GM21528 (cell line): ENCODE data around the gene ARHGEF25.
"Not testable (repeated sequence)": the region's sequence is repeated elsewhere in the genome, so short reads cannot be mapped to it uniquely, and the experiment has no call there.

Source experiments
- ATAC-seq: cut with Tn5 transposase; IDR thresholded peaks from one replicate; pipeline ENCODE4 v1.9.1; 2021; ENCODE audit warnings: mild to moderate bottlenecking, moderate library complexity; ENCODE audit not compliant: unreplicated experiment, low FRiP score

ARHGEF25 gene

DNA sequence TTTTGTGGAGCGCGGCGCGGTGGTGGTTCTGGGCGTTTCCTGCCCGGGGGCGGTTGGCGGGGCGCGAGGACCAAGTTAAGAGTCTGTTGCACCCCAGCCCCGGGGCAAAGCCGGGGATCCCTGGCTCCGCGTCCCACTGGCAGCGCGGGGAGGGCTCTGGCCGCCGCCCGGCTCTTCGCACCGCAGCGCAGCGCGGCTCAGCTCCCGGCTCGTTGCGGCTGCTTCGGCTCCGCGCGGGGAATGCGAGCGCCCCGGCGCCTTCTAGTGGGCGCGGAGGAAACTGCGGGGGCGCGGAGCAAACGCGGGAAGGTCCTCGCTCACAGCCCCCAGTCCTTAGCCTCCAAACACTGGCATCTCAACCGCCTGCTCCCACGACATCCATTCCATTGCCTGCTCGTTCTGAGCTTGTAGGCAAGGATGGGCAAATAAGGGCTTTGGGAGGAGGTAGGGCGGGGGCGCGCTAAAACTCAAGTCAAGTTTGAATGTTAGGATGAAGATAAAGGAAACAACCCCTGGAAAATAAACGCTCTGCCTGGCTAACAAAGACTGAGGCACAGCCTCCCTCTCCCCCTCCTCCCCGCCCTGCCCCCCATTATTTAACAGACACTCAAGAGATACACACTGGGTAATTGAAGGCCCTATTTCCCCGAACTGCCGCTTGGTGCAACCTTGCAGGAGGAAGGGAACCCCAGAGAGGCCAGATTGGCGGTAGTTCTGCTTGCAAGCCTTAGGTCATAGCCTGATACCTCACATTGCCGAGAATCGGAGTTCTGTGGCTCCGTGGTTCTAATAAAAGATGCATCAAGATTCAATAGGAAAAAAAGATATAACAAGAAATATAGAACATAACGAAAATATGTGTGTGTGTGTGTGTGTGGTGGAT is 22.0 kb downstream of the ARHGEF25 start, which contains the start of gene B4GALNT1:
B4GALNT1 (minus strand) TSS at position 244 of the 883 bp plus-strand sequence. CDS start 1,069 bp downstream, outside the sequence.
- ATAC-seq, result peak; percentile 67

GRCh38 chr12:57636731-57637130 is 25.5 kb downstream of the ARHGEF25 start:
- ATAC-seq, result not testable (repeated sequence)

DNA sequence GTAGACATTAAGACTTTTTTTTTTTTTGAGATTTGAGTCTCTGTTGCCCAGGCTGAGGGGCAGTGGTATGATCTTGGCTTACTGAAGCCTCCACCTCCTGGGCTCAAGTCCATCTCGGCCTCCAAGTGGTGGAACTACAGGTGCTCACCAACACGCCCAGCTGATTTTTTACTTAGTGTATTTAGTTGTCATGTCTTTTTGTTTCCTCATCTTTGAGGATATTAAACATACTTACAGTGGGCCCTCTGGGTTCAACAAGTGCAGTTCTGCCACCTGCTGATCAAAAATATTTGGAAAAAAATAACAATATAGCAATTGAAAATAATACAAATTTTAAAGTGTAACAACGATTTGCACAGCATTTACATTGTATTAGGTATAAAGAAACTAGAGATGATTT is 26.1 kb downstream of the ARHGEF25 start:
- no peak for ATAC-seq

GRCh38 chr12:57638096-57638495 is 26.9 kb downstream of the ARHGEF25 start:
- ATAC-seq, result no peak

- ATAC-seq, result no peak
These were observed 29.2 kb downstream of the ARHGEF25 start for GRCh38 chr12:57640175-57641042.

DNA sequence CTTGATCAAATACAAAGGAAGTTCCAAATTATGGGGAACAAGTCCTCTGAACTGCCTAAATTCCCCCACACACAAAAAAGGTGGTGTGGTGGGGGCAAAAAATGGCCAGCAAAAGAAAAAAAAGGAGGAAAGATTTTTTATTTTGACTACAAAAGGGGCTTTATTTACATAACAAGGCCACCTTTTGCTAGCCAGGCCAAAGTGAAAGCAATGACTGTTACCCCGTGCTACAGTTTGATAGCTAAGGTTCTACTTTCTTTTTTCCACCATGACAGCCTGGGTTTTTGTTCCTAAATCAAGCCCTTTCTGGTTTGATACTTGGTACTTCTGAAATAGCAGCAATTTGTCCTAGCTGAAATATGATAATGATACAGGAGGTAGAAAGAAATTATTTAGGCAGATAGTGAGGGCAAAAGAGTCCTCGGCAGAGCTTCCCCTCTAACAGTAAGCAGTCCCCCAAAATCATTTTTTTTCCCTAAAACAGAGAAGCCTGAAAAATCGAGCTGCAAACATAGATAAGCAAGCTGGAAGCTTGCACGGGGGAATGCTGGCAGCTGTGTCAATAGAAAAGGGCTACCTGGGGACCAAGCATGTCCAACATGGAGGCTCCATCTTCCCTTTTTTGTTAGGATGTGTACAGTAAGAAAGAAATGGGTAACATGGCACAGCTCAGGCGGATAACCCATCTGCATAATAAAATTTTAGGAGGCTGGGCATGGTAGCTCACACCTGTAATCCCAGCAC is 30.6 kb downstream of the ARHGEF25 start:
- ATAC-seq, result no peak

- ATAC-seq, result not testable (repeated sequence)
These were observed 34.9 kb downstream of the ARHGEF25 start for GRCh38 chr12:57645990-57646658.

GRCh38 chr12:57646659-57647049 is 35.4 kb downstream of the ARHGEF25 start:
- not testable (repeated sequence) for ATAC-seq

- no peak for ATAC-seq
These were observed 42.8 kb downstream of the ARHGEF25 start for GRCh38 chr12:57654042-57654441.

- ATAC-seq, result no peak
These were observed 44.5 kb downstream of the ARHGEF25 start for GRCh38 chr12:57655541-57656240.

- not testable (repeated sequence) for ATAC-seq
These were observed 45.2 kb downstream of the ARHGEF25 start for GRCh38 chr12:57656408-57656807.

DNA sequence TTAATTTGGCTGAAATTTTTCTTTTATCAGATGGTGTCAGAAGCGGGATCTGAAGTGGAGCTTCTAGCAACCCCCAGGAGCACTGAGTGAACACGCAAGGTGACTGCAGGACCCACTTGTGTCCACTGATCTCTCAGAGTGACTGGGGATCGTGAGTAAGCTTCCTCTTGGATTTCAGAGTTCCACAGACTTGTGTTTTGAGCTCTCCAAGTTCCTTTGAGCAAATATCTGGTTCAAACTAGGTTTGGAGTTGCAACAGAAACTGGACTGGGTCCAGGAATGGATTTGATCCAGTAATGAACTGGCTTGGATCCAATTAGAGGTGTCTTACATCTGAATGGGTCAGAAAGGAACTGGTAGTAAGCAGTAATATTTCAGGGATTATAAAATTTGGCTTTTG is 46.5 kb downstream of the ARHGEF25 start:
- no peak for ATAC-seq

DNA sequence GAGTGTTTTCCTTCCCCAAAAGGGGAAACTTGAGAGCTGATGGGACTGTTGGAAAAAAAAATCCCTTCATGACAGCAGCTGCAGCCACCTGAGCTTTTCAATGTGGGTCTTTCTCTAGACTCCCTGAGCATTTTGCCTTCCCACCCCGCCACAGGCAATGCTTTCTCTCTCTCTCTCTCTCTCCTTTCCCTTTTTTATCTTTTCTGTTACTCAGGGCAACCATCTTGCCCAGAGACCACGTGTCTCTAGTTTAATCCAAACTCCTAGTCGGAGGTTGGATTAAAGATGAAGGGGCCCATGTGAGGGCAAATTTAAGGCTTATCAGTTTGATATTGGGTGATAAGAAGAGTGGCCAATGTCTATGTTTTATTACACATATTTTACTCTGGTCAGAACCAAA is 47.7 kb downstream of the ARHGEF25 start:
- no peak for ATAC-seq

DNA sequence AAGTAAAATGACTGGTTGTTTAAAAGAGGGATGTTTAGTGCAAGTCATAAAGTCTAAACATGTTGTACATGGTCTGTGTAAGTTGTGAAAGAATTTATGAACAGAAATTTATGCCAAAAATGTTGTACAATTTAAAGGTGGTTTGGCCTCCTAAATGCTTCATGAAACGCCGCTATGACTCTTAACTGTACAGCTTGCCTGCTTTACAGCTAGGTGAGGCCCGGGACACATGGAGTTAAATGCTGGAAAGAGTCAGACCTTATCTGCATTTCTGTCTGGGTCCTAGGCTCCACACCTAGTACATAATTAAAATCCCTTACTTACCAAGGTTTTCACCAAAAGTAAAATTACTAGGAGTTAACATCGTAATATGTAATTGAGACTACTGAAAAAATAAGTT is 50.1 kb downstream of the ARHGEF25 start:
- ATAC-seq, result no peak

DNA sequence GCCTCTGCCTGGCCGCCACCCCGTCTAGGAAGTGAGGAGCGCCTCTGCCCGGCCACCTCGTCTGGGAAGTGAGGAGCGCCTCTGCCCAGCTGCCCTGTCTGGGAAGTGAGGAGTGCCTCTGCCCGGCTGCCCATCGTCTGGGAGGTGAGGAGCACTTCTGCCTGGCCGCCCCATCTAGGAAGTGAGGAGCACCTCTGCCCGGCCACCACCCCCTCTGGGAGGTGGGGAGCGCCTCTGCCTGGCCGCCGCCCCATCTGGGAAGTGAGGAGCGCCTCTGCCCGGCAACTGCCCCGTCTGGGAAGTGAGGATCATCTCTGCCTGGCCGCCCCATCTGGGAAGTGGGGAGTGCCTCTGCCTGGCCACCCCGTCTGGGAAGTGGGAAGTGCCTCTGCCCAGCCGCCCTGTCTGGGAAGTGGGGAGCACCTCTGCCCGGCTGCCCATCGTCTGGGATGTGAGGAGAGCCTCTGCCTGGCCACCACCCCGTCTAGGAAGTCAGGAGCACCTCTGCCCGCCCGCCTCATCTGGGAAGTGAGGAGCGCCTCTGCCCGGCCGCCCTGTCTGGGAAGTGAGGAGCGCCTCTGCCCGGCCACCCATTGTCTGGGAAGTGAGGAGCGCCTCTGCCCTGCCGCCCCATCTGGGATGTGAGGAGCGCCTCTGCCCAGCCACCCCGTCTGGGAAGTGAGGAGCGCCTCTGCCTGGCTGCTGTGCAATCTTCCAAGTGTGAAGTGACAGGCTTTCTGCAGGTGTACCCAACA is 54.0 kb downstream of the ARHGEF25 start:
- ATAC-seq, result not testable (repeated sequence)
